WTC11 (cell line): ENCODE measurements around the gene ZNF566. TPM values are rescaled to one million over a fixed set of nuclear protein-coding genes. Genes with fewer than 3 reads are reported as not detected.

Experiments
- ATAC-seq: fragments of 200-7000 bp; cut with Tn5 transposase; 2 replicates; pipeline ENCODE4 v1.10.0; 2021; ENCODE audit warnings: mild to moderate bottlenecking, moderate library complexity
- CTCF ChIA-PET: fragments of 300-600 bp; sonication (Branson Sonifier 250); formaldehyde crosslinking; loops from one replicate; lab custom pipeline; 2021; ENCODE audit warnings: antibody characterized with exemption; lab: Charles Lee
- POLR2A ChIA-PET: fragments of 350-600 bp; sonication (Branson Sonifier 250); formaldehyde crosslinking; loops from one replicate; lab custom pipeline; 2021; ENCODE audit warnings: antibody characterized with exemption; lab: Charles Lee
- DNase-seq: peaks from one replicate; pipeline ENCODE4 v3.0.0; 2021; ENCODE audit warnings: low spot score
- H3K27ac Mint-ChIP-seq: 2 replicates; pipeline ENCODE4 v1.8.0; 2021; ENCODE audit warnings: mixed read lengths
- H3K27me3 Mint-ChIP-seq: 2 replicates; pipeline ENCODE4 v1.8.0; 2021; ENCODE audit warnings: low read depth, mild to moderate bottlenecking, moderate library complexity, mixed read lengths
- H3K36me3 Mint-ChIP-seq: 2 replicates; pipeline ENCODE4 v1.8.0; 2021; ENCODE audit warnings: mixed read lengths
- H3K4me1 Mint-ChIP-seq: 2 replicates; pipeline ENCODE4 v1.8.0; 2022; ENCODE audit warnings: mixed read lengths
- H3K4me3 Mint-ChIP-seq: 2 replicates; pipeline ENCODE4 v1.8.0; 2021; ENCODE audit warnings: mild to moderate bottlenecking, moderate library complexity, mixed read lengths
- H3K9me3 Mint-ChIP-seq: 2 replicates; pipeline ENCODE4 v1.8.0; 2021; ENCODE audit warnings: mixed read lengths
- AR ChIP-seq: fragments of 250-450 bp; sonication (Bioruptor Pico); IDR thresholded peaks from 2 replicates; pipeline ENCODE4 v1.9.0; 2021; ENCODE audit warnings: mild to moderate bottlenecking
- ARID4B ChIP-seq: sonication (generic); formaldehyde crosslinking; IDR thresholded peaks from 2 replicates; pipeline ENCODE4 v1.8.0; 2023; ENCODE audit warnings: missing genetic modification reagents, mild to moderate bottlenecking, borderline replicate concordance
- ATF1 ChIP-seq: sonication (generic); formaldehyde crosslinking; IDR thresholded peaks from 2 replicates; pipeline ENCODE4 v1.8.1; 2023; ENCODE audit warnings: mild to moderate bottlenecking, moderate library complexity, missing genetic modification reagents
- ATF6 ChIP-seq: sonication (generic); formaldehyde crosslinking; IDR thresholded peaks from 2 replicates; pipeline ENCODE4 v1.8.1; 2023; ENCODE audit warnings: mild to moderate bottlenecking, missing genetic modification reagents
- CTCF ChIP-seq: fragments of 200-600 bp; IDR thresholded peaks from 2 replicates; pipeline ENCODE4 v1.8.0; 2022; ENCODE audit warnings: antibody characterized with exemption
- E2F1 ChIP-seq: sonication (generic); formaldehyde crosslinking; IDR thresholded peaks from 2 replicates; pipeline ENCODE4 v1.8.0; 2022; ENCODE audit warnings: mild to moderate bottlenecking, missing genetic modification reagents
- E2F4 ChIP-seq: sonication (generic); formaldehyde crosslinking; IDR thresholded peaks from 2 replicates; pipeline ENCODE4 v1.8.1; 2022; ENCODE audit warnings: low read depth, mild to moderate bottlenecking, moderate library complexity, missing genetic modification reagents, borderline replicate concordance
- ETV6 ChIP-seq: sonication (generic); formaldehyde crosslinking; IDR thresholded peaks from 2 replicates; pipeline ENCODE4 v1.8.1; 2022; ENCODE audit warnings: mild to moderate bottlenecking, missing genetic modification reagents
- FOXP1 ChIP-seq: sonication (generic); formaldehyde crosslinking; IDR thresholded peaks from 2 replicates; pipeline ENCODE4 v1.8.0; 2022; ENCODE audit warnings: missing genetic modification reagents, mild to moderate bottlenecking, moderate library complexity, borderline replicate concordance
- GTF2I ChIP-seq: fragments of 250-450 bp; sonication (Bioruptor Pico); conservative IDR thresholded peaks from 2 replicates; pipeline ENCODE4 v1.4.0; 2021; ENCODE audit warnings: mild to moderate bottlenecking
- MAX ChIP-seq: sonication (generic); formaldehyde crosslinking; IDR thresholded peaks from 2 replicates; pipeline ENCODE4 v1.8.0; 2022; ENCODE audit warnings: mild to moderate bottlenecking, missing genetic modification reagents
- NFATC4 ChIP-seq: fragments of 250-450 bp; sonication (Bioruptor Pico); IDR thresholded peaks from 2 replicates; pipeline ENCODE4 v1.9.0; 2021; ENCODE audit warnings: mild to moderate bottlenecking
- NR2C2 ChIP-seq: sonication (generic); formaldehyde crosslinking; IDR thresholded peaks from 2 replicates; pipeline ENCODE4 v1.8.0; 2022; ENCODE audit warnings: mild to moderate bottlenecking, missing genetic modification reagents
- SMAD4 ChIP-seq: sonication (generic); formaldehyde crosslinking; IDR thresholded peaks from 2 replicates; pipeline ENCODE4 v1.8.0; 2022; ENCODE audit warnings: mild to moderate bottlenecking, missing genetic modification reagents
- SP1 ChIP-seq: sonication (generic); formaldehyde crosslinking; conservative IDR thresholded peaks from 2 replicates; pipeline ENCODE4 v1.8.1; 2022; ENCODE audit warnings: missing genetic modification reagents
- TCF7 ChIP-seq: sonication (generic); formaldehyde crosslinking; IDR thresholded peaks from 2 replicates; pipeline ENCODE4 v1.8.0; 2022; ENCODE audit warnings: mild to moderate bottlenecking, low read depth, missing genetic modification reagents, moderate library complexity
- TEAD1 ChIP-seq: sonication (generic); formaldehyde crosslinking; IDR thresholded peaks from 2 replicates; pipeline ENCODE4 v1.8.0; 2022; ENCODE audit warnings: mild to moderate bottlenecking, missing genetic modification reagents
- TEAD4 ChIP-seq: sonication (generic); formaldehyde crosslinking; IDR thresholded peaks from 2 replicates; pipeline ENCODE4 v1.8.0; 2022; ENCODE audit warnings: mild to moderate bottlenecking, missing genetic modification reagents
- USF1 ChIP-seq: sonication (generic); formaldehyde crosslinking; IDR thresholded peaks from 2 replicates; pipeline ENCODE4 v1.8.0; 2022; ENCODE audit warnings: mild to moderate bottlenecking, missing genetic modification reagents
- ZNF219 ChIP-seq: sonication (generic); formaldehyde crosslinking; IDR thresholded peaks from 2 replicates; pipeline ENCODE4 v1.8.0; 2023; ENCODE audit warnings: missing genetic modification reagents, mild to moderate bottlenecking, borderline replicate concordance
- total RNA-seq: library from RNA; stranded (reverse); gene quantifications from 3 replicates; pipeline ENCODE4 v1.2.3, GENCODE V29; 2021

ZNF566 gene
- total RNA-seq, 1 experiment from 2014 or later: 10.5 TPM

GRCh38 chr19:36420961-36421748, 68.2 kb downstream of the ZNF566 start:
- ATAC-seq (peak; percentile 47), DNase-seq (peak; percentile 67)
- peaks cover 73% of the 10 kb centered on the region for H3K27me3 Mint-ChIP-seq
- ChIA-PET CTCF (interaction anchor here (0.6 to 1.5 kb wide), 3 partner anchors 43 to 68 kb away, joined by 3 to 7 read pairs (median 5); partner anchors contain the start of genes ZFP14 and ZNF566), POLR2A (interaction anchor here (0.5 to 2.2 kb wide), 2 partner anchors 14 to 68 kb away, joined by 3 to 13 read pairs; partner anchors contain the start of gene ZNF566)
- peak overlapping the region; percentile 75 for H3K4me3 Mint-ChIP-seq
- H3K36me3 Mint-ChIP-seq: no peaks in the 10 kb centered on the region
- peaks cover 9% of the 10 kb centered on the region for H3K9me3 Mint-ChIP-seq
- peaks cover 24% of the 10 kb centered on the region for H3K4me1 Mint-ChIP-seq
- no peak overlapping the region for H3K27ac Mint-ChIP-seq
- TF ChIP-seq CTCF: no peak
- TF ChIP-seq ATF6 (CRISPR knock-in tag): no peak
- 0 out of 2 replicates have a peak, but pooled peaks have one; percentile 39 for TF ChIP-seq SMAD4 (CRISPR knock-in tag)
- TF ChIP-seq E2F1 (CRISPR knock-in tag): peak; percentile 63; the same call in 1 of the 2 replicates
- peak; percentile 89 for TF ChIP-seq MAX (CRISPR knock-in tag)
- no peak for TF ChIP-seq AR (CRISPR knock-in tag)
- no peak for TF ChIP-seq SP1
- 0 out of 2 replicates have a peak, but pooled peaks have one; percentile 35 for TF ChIP-seq NR2C2 (CRISPR knock-in tag)
- TF ChIP-seq ZNF219: peak; percentile 77; the same call in 1 of the 2 replicates
- TF ChIP-seq TEAD1 (CRISPR knock-in tag): peak; percentile 59
- TF ChIP-seq ARID4B (CRISPR knock-in tag): peak; percentile 91
- no peak for TF ChIP-seq TCF7 (CRISPR knock-in tag)
- TF ChIP-seq NFATC4: no peak
- TF ChIP-seq ETV6: peak; percentile 91
- peak; percentile 37; the same call in 1 of the 2 replicates for TF ChIP-seq USF1
- TF ChIP-seq FOXP1 (CRISPR knock-in tag): peak; percentile 83; the same call in 1 of the 2 replicates
- TF ChIP-seq E2F4: peak; percentile 30; the same call in 1 of the 2 replicates
- no peak for TF ChIP-seq ATF1 (CRISPR knock-in tag)
- no peak for TF ChIP-seq GTF2I
- TF ChIP-seq TEAD4: 0 out of 2 replicates have a peak, but pooled peaks have one; percentile 43
